ENCODE results near the gene KCNIP4. TPM values are rescaled to one million over a fixed set of nuclear protein-coding genes. Genes with fewer than 3 reads are reported as not detected.

KCNIP4 gene
- total and polyA plus RNA-seq, 2 experiments from 2014 or later: 0.14 to 0.63 TPM

GRCh38 chr4:21882051-21882839 is 66.3 kb downstream of the KCNIP4 start (continued):
- TF ChIP-seq ZNF462 (CRISPR knock-in tag; IDR thresholded peaks at IDR 0.05): no peak
- no peak for TF ChIP-seq ETS1 (IDR thresholded peaks at IDR 0.05)

- Histone ChIP-seq H3K27ac (ENCODE audit: low read depth) (no peak overlapping the region), H3K27me3 (ENCODE audit: insufficient read depth) (no peaks in the 10 kb centered on the region), H3K9me2 (ENCODE audit: insufficient read depth) (no peaks in the 10 kb centered on the region), H3K4me2 (no peak overlapping the region), H3K36me3 (ENCODE audit: insufficient read depth) (no peaks in the 10 kb centered on the region), H3F3A (replicated peaks; ENCODE audit: low read depth) (no peaks in the 10 kb centered on the region), H3K4me1 (ENCODE audit: insufficient read depth) (no peaks in the 10 kb centered on the region), H4K20me1 (replicated peaks; ENCODE audit: insufficient read depth) (no peaks in the 10 kb centered on the region), H3K79me2 (replicated peaks; ENCODE audit: insufficient read depth) (no peaks in the 10 kb centered on the region), H3K4me3 (no peak overlapping the region), H2AFZ (no peak overlapping the region)
- Mint-ChIP-seq H3K36me3 (ENCODE audit: low read depth) (no peaks in the 10 kb centered on the region), H3K27me3 (ENCODE audit: insufficient read depth, low read depth, poor library complexity) (peaks cover 2% of the 10 kb centered on the region), H3K4me1 (peaks cover 1% of the 10 kb centered on the region; the same call in 1 of the 3 replicates), H3K9me3 (no peaks in the 10 kb centered on the region), H3K4me3 (no peak overlapping the region), H3K27ac (no peak overlapping the region)
- DNase-seq (ENCODE audit: low spot score) (peak; percentile 66), ATAC-seq (peak; percentile 89)
- TF ChIP-seq ETS1 (IDR thresholded peaks at IDR 0.05) (no peak), REST (IDR thresholded peaks at IDR 0.05; ENCODE audit: unreplicated experiment) (no peak), STAT1 (IDR thresholded peaks at IDR 0.05; ENCODE audit: unreplicated experiment) (no peak)
These were observed 69.4 kb downstream of the KCNIP4 start for GRCh38 chr4:21879187-21879586.
